Endodermal cell (in vitro differentiated cells): ENCODE results near the gene IGHMBP2. TPM values are rescaled to one million over a fixed set of nuclear protein-coding genes. Genes with fewer than 3 reads are reported as not detected.

Experiments
- DNase-seq: peaks from one replicate; pipeline ENCODE4 v3.0.0-alpha.2; 2017
- H3K27ac ChIP-seq: 2 replicates; pipeline ENCODE4 v1.5.1; 2013; ENCODE audit warnings: mild to moderate bottlenecking, low read depth, low read length, moderate library complexity
- H3K27me3 ChIP-seq: 2 replicates; pipeline ENCODE4 v1.6.1; 2013; ENCODE audit warnings: mild to moderate bottlenecking, low read length, moderate library complexity; ENCODE audit not compliant: insufficient read depth, control insufficient read depth, poor library complexity, severe bottlenecking
- H3K36me3 ChIP-seq: 2 replicates; pipeline ENCODE4 v1.7.0; 2013; ENCODE audit warnings: mild to moderate bottlenecking, low read length, moderate library complexity; ENCODE audit not compliant: control insufficient read depth, insufficient read depth
- H3K4me1 ChIP-seq: one replicate; pipeline ENCODE4 v1.7.0; 2013; ENCODE audit warnings: low read length; ENCODE audit not compliant: control insufficient read depth, insufficient read depth
- H3K4me3 ChIP-seq: 2 replicates; pipeline ENCODE4 v1.5.1; 2013; ENCODE audit warnings: mild to moderate bottlenecking, low read length, moderate library complexity
- H3K9ac ChIP-seq: 2 replicates; pipeline ENCODE4 v1.6.1; 2013; ENCODE audit warnings: mild to moderate bottlenecking, low read length, moderate library complexity; ENCODE audit not compliant: poor library complexity, severe bottlenecking; ENCODE audit errors: extremely low read depth
- H3K9me3 ChIP-seq: 2 replicates; pipeline ENCODE4 v1.6.1; 2013; ENCODE audit warnings: mild to moderate bottlenecking, low read length, moderate library complexity; ENCODE audit not compliant: control insufficient read depth
- H3K27ac Mint-ChIP-seq: 2 replicates; pipeline ENCODE4 v1.8.0; 2020; ENCODE audit warnings: mixed read lengths
- H3K27me3 Mint-ChIP-seq: 2 replicates; pipeline ENCODE4 v1.8.0; 2021; ENCODE audit warnings: mild to moderate bottlenecking, mixed read lengths; ENCODE audit not compliant: insufficient read depth
- H3K36me3 Mint-ChIP-seq: 2 replicates; pipeline ENCODE4 v1.8.0; 2020; ENCODE audit warnings: low read depth, mixed read lengths
- H3K4me1 Mint-ChIP-seq: 2 replicates; pipeline ENCODE4 v1.8.0; 2020; ENCODE audit warnings: mixed read lengths
- H3K4me3 Mint-ChIP-seq: 2 replicates; pipeline ENCODE4 v1.8.0; 2020; ENCODE audit warnings: mild to moderate bottlenecking, moderate library complexity, mixed read lengths
- H3K9me3 Mint-ChIP-seq: 2 replicates; pipeline ENCODE4 v1.8.0; 2020; ENCODE audit warnings: mild to moderate bottlenecking, mixed read lengths
- CTCF ChIP-seq: fragments of 200-600 bp; sonication (generic); conservative IDR thresholded peaks from 2 replicates; pipeline ENCODE4 v1.5.0; 2021; ENCODE audit warnings: antibody characterized with exemption, mild to moderate bottlenecking
- WGBS, 2 experiments: methylation state at CpG; one replicate each; pipeline versions ENCODE4 v1.1.5 to v1.1.7; 2013; ENCODE audit warnings: missing lambda C conversion rate in 2 of 2, mixed read lengths in 1 of 2; ENCODE audit not compliant: insufficient coverage in 1 of 2, insufficient read length in 1 of 2; 5-methylcytosine and 5-hydroxymethylcytosine counted together
- total RNA-seq, 2 donors: library from RNA; stranded (reverse); fragmentation: NEBNext Ultra II Directional in 1 of 2; extraction: Animal tissue kit (Norgen Biotek cat#: 25700) in 1 of 2; gene quantifications; 2 replicates in 1 of 2; 3 replicates in 1 of 2; pipeline ENCODE4 v1.2.1, GENCODE V29; 2021

The IGHMBP2 gene
- total RNA-seq, 2 donors from 2014 or later: 23.9 to 28.3 TPM

DNA sequence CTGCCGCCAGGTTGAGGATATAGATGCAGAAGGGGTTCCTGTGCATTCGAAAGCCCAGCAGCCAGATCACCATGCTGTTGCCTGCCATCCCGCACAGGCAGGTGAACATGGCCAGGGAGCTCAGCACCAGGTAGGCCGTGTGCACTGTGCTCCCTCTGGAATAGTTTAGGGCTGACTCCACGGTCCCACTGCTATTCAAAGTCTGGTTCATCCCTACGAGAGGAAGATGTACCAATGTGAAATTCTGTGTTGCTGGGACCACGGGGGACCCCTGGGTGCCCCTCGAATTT lies 77.0 kb downstream of the IGHMBP2 start, which contains the start of gene MRGPRD:
Gene MRGPRD (minus strand): TSS at position 211 of the 290 bp plus-strand sequence. CDS start 0 bp downstream, at position 211.
- H3K9me3 ChIP-seq: no peaks in the 10 kb centered on the region
- no peak within 1 kb of the TSS for H3K27ac ChIP-seq
- no peaks in the 10 kb centered on the region for H3K27me3 ChIP-seq
- no peak for TF ChIP-seq CTCF
- 89 to 90% methylated on average over 6 to 8 of the region's 8 CpGs for WGBS, 2 experiments
- Mint-ChIP-seq H3K4me3 (no peak within 1 kb of the TSS), H3K27ac (no peak within 1 kb of the TSS), H3K27me3 (no peaks in the 10 kb centered on the region), H3K4me1 (no peaks in the 10 kb centered on the region), H3K9me3 (no peaks in the 10 kb centered on the region), H3K36me3 (no peaks in the 10 kb centered on the region)
- no peaks in the 10 kb centered on the region for H3K4me1 ChIP-seq
- H3K9ac ChIP-seq: no peak within 1 kb of the TSS
- H3K36me3 ChIP-seq: no peaks in the 10 kb centered on the region
- no peak within 1 kb of the TSS for H3K4me3 ChIP-seq
- DNase-seq: no peak

DNA sequence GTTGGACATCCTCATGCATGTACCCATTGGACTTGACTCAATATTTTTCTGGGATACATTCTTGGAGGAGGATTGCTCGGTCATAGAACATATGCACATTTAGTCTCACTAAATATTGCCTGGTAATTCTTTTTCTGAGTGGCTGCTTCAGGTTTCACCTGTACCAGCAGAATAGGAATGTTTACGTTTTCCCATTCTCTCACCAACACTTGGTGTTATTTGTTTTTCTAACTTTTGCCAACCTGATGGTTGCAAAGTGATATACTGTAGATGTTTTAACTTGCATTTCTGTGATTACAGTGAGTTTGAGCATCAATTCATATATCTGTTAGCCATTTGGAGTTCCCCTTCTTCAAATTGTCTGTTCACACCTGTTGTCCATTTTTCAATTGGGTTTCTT lies 78.4 kb downstream of the IGHMBP2 start:
- H3K27ac Mint-ChIP-seq: no peak overlapping the region
- no peak overlapping the region for H3K4me3 Mint-ChIP-seq
- no peaks in the 10 kb centered on the region for H3K4me1 Mint-ChIP-seq
- Histone ChIP-seq H3K4me1 (no peaks in the 10 kb centered on the region), H3K9me3 (peaks cover 5% of the 10 kb centered on the region), H3K27ac (no peak overlapping the region), H3K27me3 (no peaks in the 10 kb centered on the region), H3K36me3 (no peaks in the 10 kb centered on the region), H3K9ac (no peak overlapping the region), H3K4me3 (no peak overlapping the region)
- no peaks in the 10 kb centered on the region for H3K27me3 Mint-ChIP-seq
- no peak for TF ChIP-seq CTCF
- 89 to 90% methylated on average over 1 to 2 of the region's 2 CpGs for WGBS, 2 experiments
- H3K9me3 Mint-ChIP-seq: peaks cover 9% of the 10 kb centered on the region
- no peak for DNase-seq
- no peaks in the 10 kb centered on the region for H3K36me3 Mint-ChIP-seq

DNA sequence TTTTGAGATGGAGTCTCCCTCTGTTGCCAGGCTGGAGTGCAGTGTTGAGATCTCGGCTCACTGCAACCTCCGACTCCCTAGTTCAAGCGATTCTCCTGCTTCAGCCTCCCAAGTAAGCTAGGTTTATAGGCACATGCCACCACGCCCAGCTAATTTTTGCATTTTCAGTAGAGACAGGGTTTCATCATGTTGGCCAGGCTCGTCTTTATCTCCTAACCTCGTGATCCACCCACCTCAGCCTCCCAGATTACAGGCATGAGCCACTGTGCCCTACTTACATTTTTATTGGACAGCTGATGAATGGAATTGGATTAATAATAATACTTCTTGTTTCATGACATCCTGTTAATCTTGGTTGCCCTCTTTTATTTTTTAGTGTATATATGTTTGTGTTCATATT lies 80.1 kb downstream of the IGHMBP2 start:
- no peak overlapping the region for H3K4me3 Mint-ChIP-seq
- Histone ChIP-seq H3K9me3 (peaks cover 5% of the 10 kb centered on the region), H3K36me3 (no peaks in the 10 kb centered on the region), H3K27me3 (no peaks in the 10 kb centered on the region), H3K4me1 (no peaks in the 10 kb centered on the region), H3K9ac (no peak overlapping the region), H3K27ac (no peak overlapping the region), H3K4me3 (no peak overlapping the region)
- no peaks in the 10 kb centered on the region for H3K36me3 Mint-ChIP-seq
- no peak for TF ChIP-seq CTCF
- H3K27ac Mint-ChIP-seq: no peak overlapping the region
- H3K9me3 Mint-ChIP-seq: peaks cover 10% of the 10 kb centered on the region
- peaks cover 2% of the 10 kb centered on the region for H3K27me3 Mint-ChIP-seq
- H3K4me1 Mint-ChIP-seq: no peaks in the 10 kb centered on the region
- WGBS, 2 experiments: 92 to 95% methylated on average over 5 to 6 of the region's 6 CpGs
- no peak for DNase-seq
